Activated CD4-positive, CD25-positive, alpha-beta regulatory T cell (primary cell): ENCODE data around the gene SHKBP1.
"Not testable (repeated sequence)": the region's sequence is repeated elsewhere in the genome, so short reads cannot be mapped to it uniquely, and the experiment has no call there.

Experiments used
- DNase-seq, 4 experiments: peaks; one replicate each; lab custom pipeline; 2025; lab: John Stamatoyannopoulos, UW

SHKBP1 gene

GRCh38 chr19:40576585-40577451 is at the start of gene SHKBP1:
SHKBP1 (plus strand) TSS chr19:40576873; CDS start chr19:40576900, 27 bp downstream.
- peak; percentile 77 to 86 (median 86) for DNase-seq

GRCh38 chr19:40528078-40528477 is 48.6 kb upstream of the SHKBP1 start:
- no peak for DNase-seq

GRCh38 chr19:40528533-40529092 is 48.1 kb upstream of the SHKBP1 start:
- DNase-seq = no peak

GRCh38 chr19:40529093-40529954 is 47.3 kb upstream of the SHKBP1 start:
- peak; percentile 79 to 81 (median 80) for DNase-seq

- no peak for DNase-seq
These were observed 46.4 kb upstream of the SHKBP1 start for GRCh38 chr19:40530091-40530901.

- no peak for DNase-seq
These were observed 43.2 kb upstream of the SHKBP1 start for GRCh38 chr19:40533508-40533907.

GRCh38 chr19:40534148-40534547 is 42.5 kb upstream of the SHKBP1 start:
- no peak for DNase-seq

- DNase-seq = no peak
These were observed 37.6 kb upstream of the SHKBP1 start for GRCh38 chr19:40539070-40539469.

- no peak for DNase-seq
These were observed 34.3 kb upstream of the SHKBP1 start for GRCh38 chr19:40542202-40542859.

GRCh38 chr19:40543029-40543597 is 33.6 kb upstream of the SHKBP1 start:
- DNase-seq = no peak

GRCh38 chr19:40546153-40546841 is 30.4 kb upstream of the SHKBP1 start:
- not testable (repeated sequence) for DNase-seq

GRCh38 chr19:40547190-40547589 is 29.5 kb upstream of the SHKBP1 start:
- DNase-seq = not testable (repeated sequence)

GRCh38 chr19:40547836-40548235 is 28.8 kb upstream of the SHKBP1 start:
- no peak for DNase-seq

- peak; percentile 40 to 53 (median 47) for DNase-seq
These were observed 27.5 kb upstream of the SHKBP1 start for GRCh38 chr19:40549007-40549708.

- DNase-seq = no peak
These were observed 25.7 kb upstream of the SHKBP1 start for GRCh38 chr19:40550951-40551350.

GRCh38 chr19:40552848-40553247 is 23.8 kb upstream of the SHKBP1 start:
- no peak for DNase-seq

GRCh38 chr19:40553885-40554857 is 22.5 kb upstream of the SHKBP1 start:
- no peak for DNase-seq

GRCh38 chr19:40555978-40556689 is 20.5 kb upstream of the SHKBP1 start:
- DNase-seq = no peak
